Thoracic aorta (tissue), 2 donors: ENCODE results near the gene TET1. TPM values are rescaled to one million over a fixed set of nuclear protein-coding genes. Genes with fewer than 3 reads are reported as not detected.
"Not testable (repeated sequence)": the region's sequence is repeated elsewhere in the genome, so short reads cannot be mapped to it uniquely, and the experiment has no call there.

Experiments used
- ATAC-seq: fragments of 150-250 bp; one replicate; pipeline ENCODE4 v1.8.0; 2017; ENCODE audit warnings: low read depth; ENCODE audit not compliant: insufficient number of reproducible peaks, low FRiP score
- DNase-seq: peaks from one replicate; pipeline ENCODE4 v3.0.0-alpha.2; 2020; ENCODE audit warnings: low spot score
- H3K27ac ChIP-seq, 2 donors: fragments of 200-600 bp; sonication (generic); 1 replicate in 1 of 2; 2 replicates in 1 of 2; pipeline ENCODE4 v1.5.1; 2016; ENCODE audit warnings: mild to moderate bottlenecking in 2 of 2, moderate library complexity in 2 of 2
- H3K27me3 ChIP-seq: fragments of 200-600 bp; sonication (generic); replicated peaks from 2 replicates; pipeline ENCODE4 v1.6.0; 2016; ENCODE audit warnings: mild to moderate bottlenecking; ENCODE audit not compliant: insufficient read depth
- H3K36me3 ChIP-seq: fragments of 200-600 bp; sonication (generic); one replicate; pipeline ENCODE4 v1.5.1; 2016
- H3K4me1 ChIP-seq, 2 donors: fragments of 200-600 bp; sonication (generic); 1 replicate in 1 of 2; 2 replicates in 1 of 2; pipeline versions ENCODE4 v1.5.1 to v1.6.0; 2016; ENCODE audit warnings: low read depth in 2 of 2, mild to moderate bottlenecking in 1 of 2; ENCODE audit not compliant: control insufficient read depth in 1 of 2
- H3K4me3 ChIP-seq: fragments of 200-600 bp; sonication (generic); 2 replicates; pipeline ENCODE4 v1.5.1; 2016; ENCODE audit warnings: mild to moderate bottlenecking
- H3K9me3 ChIP-seq: fragments of 200-600 bp; sonication (generic); 2 replicates; pipeline ENCODE4 v1.5.1; 2016
- total RNA-seq, 2 donors: library from RNA; depleted of rRNA; stranded (reverse); fragments of >200 nt; gene quantifications; one replicate each; pipeline versions ENCODE4 v1.1.0 to v1.2.3, GENCODE V29; 2016
- TF ChIP-seq, protein P1 (sequence below): fragments of 200-600 bp; sonication (generic); IDR thresholded peaks from one replicate; pipeline ENCODE4 v1.5.1; 2019; ENCODE audit warnings: antibody characterized with exemption

TET1 gene
- total RNA-seq, 2 donors from 2014 or later: 2.4 to 4.0 TPM

DNA sequence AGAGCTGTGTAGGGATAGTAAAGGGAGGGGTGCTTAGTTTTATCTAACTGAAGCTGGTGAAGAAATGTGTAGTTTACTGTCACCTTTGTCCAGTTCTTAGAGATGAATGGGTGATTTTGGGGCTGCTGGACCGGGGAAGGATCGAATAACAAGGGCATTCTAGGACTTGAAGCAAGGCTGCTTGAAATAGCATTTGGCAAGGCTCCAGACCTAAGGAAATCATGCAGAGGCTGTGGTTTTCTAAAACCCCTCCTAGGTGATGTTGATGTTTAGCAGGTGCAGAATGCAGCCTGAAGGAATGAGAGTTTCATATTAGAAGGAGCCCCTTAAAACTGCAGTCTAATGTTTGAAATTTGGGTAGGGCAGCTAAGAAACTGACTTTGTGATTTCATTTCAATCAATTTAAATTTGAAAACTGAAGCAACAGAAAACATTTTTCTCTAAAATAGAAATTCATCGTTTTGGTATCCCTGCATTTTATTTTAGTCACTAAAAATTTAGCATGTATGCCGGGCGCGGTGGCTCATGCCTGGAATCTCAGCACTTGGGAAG, 68.5 kb downstream of the TET1 start:
- Histone ChIP-seq H3K4me3 (no peak overlapping the region), H3K27me3 (no peaks in the 10 kb centered on the region), H3K9me3 (no peaks in the 10 kb centered on the region), H3K4me1 (peaks cover 12 to 23% of the 10 kb centered on the region in 2 donors), H3K36me3 (no peaks in the 10 kb centered on the region), H3K27ac (no peak overlapping the region)
- DNase-seq: no peak
- no peak for ATAC-seq
- TF ChIP-seq, protein P1, sequence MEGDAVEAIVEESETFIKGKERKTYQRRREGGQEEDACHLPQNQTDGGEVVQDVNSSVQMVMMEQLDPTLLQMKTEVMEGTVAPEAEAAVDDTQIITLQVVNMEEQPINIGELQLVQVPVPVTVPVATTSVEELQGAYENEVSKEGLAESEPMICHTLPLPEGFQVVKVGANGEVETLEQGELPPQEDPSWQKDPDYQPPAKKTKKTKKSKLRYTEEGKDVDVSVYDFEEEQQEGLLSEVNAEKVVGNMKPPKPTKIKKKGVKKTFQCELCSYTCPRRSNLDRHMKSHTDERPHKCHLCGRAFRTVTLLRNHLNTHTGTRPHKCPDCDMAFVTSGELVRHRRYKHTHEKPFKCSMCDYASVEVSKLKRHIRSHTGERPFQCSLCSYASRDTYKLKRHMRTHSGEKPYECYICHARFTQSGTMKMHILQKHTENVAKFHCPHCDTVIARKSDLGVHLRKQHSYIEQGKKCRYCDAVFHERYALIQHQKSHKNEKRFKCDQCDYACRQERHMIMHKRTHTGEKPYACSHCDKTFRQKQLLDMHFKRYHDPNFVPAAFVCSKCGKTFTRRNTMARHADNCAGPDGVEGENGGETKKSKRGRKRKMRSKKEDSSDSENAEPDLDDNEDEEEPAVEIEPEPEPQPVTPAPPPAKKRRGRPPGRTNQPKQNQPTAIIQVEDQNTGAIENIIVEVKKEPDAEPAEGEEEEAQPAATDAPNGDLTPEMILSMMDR: no peak

- H3K4me1 ChIP-seq: peaks cover 8 to 27% of the 10 kb centered on the region in 2 donors
- not testable (repeated sequence) for DNase-seq, ATAC-seq
These were observed 72.1 kb downstream of the TET1 start for GRCh38 chr10:68632271-68632560.

GRCh38 chr10:68633281-68633680, 73.1 kb downstream of the TET1 start:
- H3K9me3 ChIP-seq: no peaks in the 10 kb centered on the region
- TF ChIP-seq, protein P1: no peak
- no peaks in the 10 kb centered on the region for H3K36me3 ChIP-seq
- no peak overlapping the region for H3K27ac ChIP-seq
- no peak for ATAC-seq
- DNase-seq: no peak
- no peak overlapping the region for H3K4me3 ChIP-seq
- H3K4me1 ChIP-seq: peaks cover 8 to 25% of the 10 kb centered on the region in 2 donors
- no peaks in the 10 kb centered on the region for H3K27me3 ChIP-seq

More at GRCh38 chr10:68632271-68632560, 72.1 kb downstream of the TET1 start:
- not testable (repeated sequence) for H3K27ac ChIP-seq, H3K36me3 ChIP-seq, H3K9me3 ChIP-seq, H3K4me3 ChIP-seq, H3K27me3 ChIP-seq

GRCh38 chr10:68633816-68634466, 73.8 kb downstream of the TET1 start:
- peak overlapping the region in 1 of 2 donors; percentile 23 for H3K27ac ChIP-seq
- no peaks in the 10 kb centered on the region for H3K27me3 ChIP-seq
- ATAC-seq: no peak
- no peaks in the 10 kb centered on the region for H3K36me3 ChIP-seq
- H3K9me3 ChIP-seq: no peaks in the 10 kb centered on the region
- TF ChIP-seq, protein P1: no peak
- no peak for DNase-seq
- peaks cover 8 to 18% of the 10 kb centered on the region in 2 donors for H3K4me1 ChIP-seq
- no peak overlapping the region for H3K4me3 ChIP-seq

DNA sequence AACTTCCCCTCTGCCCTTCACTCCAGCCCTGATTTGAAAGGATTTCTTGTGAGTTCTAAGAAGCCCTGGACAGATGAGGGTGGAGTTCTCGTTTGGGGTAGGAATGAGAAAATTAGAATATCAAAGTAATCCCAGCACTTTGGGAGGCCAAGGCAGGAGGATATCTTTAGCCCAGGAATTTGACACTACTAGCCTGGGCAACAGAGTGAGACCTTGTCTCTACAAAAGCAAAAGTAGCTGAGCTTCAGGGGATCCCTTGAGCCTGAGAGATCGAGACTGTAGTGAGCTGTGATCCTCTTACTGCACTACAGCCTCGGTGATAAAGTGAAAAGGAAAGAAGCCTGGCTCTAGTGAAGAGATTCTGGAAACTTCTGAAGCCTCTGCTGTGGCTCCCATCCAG, 76.2 kb downstream of the TET1 start:
- ATAC-seq: no peak
- H3K27ac ChIP-seq: no peak overlapping the region
- no peak for DNase-seq
- TF ChIP-seq, protein P1: no peak
- H3K4me3 ChIP-seq: no peak overlapping the region
- no peaks in the 10 kb centered on the region for H3K9me3 ChIP-seq
- no peaks in the 10 kb centered on the region for H3K36me3 ChIP-seq
- H3K4me1 ChIP-seq: peaks cover 8 to 18% of the 10 kb centered on the region in 2 donors
- no peaks in the 10 kb centered on the region for H3K27me3 ChIP-seq

GRCh38 chr10:68643550-68643949, 83.4 kb downstream of the TET1 start:
- not testable (repeated sequence) for H3K4me3 ChIP-seq, ATAC-seq, H3K27ac ChIP-seq, DNase-seq, H3K36me3 ChIP-seq, H3K27me3 ChIP-seq, H3K4me1 ChIP-seq, H3K9me3 ChIP-seq
